Stimulated activated naive CD4-positive, alpha-beta T cell (primary cell): ENCODE results near the gene ITIH1.

Experiments
- DNase-seq, 6 experiments: peaks; one replicate each; lab custom pipeline; 2025; lab: John Stamatoyannopoulos, UW

Gene ITIH1

DNA sequence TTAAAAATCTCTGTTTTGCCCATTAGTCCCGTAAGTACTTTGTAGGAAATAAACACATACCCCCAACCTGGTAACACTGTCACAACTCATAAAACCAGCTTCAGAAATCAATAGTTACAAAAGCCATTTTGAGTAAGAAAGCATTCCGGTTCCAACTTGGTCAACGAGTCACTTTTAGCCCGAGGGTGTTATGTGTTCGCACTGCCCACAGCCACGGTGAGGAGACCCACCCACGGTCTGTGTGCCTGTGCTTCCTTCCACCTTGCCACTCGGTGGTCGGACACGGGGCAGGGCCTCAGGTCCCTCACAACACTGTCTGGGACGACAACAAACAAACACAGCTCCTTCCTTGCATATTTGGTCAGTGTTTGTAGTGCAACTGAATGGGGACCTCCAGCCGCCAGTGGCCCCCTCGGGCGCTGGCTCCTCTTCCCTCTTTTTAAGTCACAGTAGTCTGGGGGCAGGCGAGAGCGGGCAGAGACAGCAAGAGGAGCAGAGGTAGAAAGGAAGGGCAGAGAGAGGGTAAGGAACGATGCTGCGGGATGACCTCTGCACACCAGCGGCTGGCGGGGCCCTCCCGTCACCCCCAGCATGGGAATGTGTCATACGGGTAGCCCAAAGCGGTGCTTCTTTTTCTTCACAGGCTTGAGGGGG is 62.6 kb downstream of the ITIH1 start:
- DNase-seq, result no peak

DNA sequence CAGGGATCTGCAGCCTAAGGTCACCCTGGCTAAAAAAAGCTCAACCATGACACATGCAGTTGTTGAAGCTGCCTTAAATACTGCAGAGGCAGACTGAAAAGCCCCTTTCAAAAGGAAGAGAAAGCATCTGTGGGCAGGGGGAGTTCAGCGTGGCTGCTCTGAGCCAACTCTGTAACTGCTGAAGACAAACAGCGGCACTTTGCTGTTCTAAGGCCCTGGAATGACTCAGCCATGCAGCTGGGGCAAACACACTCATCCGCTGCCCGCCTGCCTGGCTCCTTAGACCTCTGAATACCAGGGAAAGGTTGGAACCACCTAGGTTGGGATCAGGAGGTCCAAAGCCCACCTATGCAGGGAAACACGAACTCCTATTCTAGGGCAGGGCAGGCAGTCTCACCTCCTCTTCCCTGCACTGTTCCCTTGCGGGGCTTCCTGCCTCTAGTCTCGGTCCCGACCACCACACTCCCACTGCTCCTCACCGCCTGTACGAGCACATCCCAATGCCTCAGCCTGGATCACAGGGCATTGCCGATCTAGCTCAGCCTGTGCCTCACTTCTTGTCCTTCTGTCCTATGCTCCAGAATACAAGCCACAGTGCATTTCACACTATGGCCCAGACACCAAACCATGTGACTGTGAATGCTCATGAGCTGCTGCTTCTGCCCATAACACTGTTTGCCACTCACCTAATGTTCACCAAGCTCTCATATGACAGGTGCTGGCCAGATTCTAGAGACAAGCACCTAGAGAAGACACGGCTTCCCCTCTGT is 64.0 kb downstream of the ITIH1 start:
- no peak for DNase-seq
